GM19438 (cell line): ENCODE measurements around the gene ATPAF2.
"Not testable (repeated sequence)": the region's sequence is repeated elsewhere in the genome, so short reads cannot be mapped to it uniquely, and the experiment has no call there.

Source experiments
- ATAC-seq: cut with Tn5 transposase; IDR thresholded peaks from one replicate; pipeline ENCODE4 v1.9.1; 2021; ENCODE audit warnings: low read depth; ENCODE audit not compliant: unreplicated experiment

ATPAF2 gene

DNA sequence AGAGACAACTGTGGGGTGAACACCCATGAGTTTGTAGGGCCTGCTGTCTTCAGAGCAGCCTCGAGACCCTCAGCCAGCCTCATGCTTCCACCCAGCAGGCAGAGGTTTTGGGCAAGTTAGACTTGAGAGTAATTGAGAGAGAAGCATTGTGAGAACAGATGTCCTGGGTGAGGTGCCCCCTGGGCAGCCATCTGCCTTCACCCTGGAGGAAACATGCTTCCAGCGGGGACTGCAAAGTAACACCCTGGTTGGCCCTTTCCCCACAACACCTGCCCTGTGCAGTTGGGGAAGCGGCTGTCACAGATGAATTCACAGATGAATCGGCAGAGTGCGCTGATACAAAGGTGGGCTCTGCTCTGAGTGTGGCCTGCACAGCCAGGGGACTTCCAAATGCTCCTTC is 23.4 kb downstream of the ATPAF2 start:
- ATAC-seq: no peak

- no peak for ATAC-seq
These were observed 25.0 kb downstream of the ATPAF2 start for GRCh38 chr17:18014006-18014405.

- no peak for ATAC-seq
These were observed 27.7 kb downstream of the ATPAF2 start for GRCh38 chr17:18011286-18011685.

DNA sequence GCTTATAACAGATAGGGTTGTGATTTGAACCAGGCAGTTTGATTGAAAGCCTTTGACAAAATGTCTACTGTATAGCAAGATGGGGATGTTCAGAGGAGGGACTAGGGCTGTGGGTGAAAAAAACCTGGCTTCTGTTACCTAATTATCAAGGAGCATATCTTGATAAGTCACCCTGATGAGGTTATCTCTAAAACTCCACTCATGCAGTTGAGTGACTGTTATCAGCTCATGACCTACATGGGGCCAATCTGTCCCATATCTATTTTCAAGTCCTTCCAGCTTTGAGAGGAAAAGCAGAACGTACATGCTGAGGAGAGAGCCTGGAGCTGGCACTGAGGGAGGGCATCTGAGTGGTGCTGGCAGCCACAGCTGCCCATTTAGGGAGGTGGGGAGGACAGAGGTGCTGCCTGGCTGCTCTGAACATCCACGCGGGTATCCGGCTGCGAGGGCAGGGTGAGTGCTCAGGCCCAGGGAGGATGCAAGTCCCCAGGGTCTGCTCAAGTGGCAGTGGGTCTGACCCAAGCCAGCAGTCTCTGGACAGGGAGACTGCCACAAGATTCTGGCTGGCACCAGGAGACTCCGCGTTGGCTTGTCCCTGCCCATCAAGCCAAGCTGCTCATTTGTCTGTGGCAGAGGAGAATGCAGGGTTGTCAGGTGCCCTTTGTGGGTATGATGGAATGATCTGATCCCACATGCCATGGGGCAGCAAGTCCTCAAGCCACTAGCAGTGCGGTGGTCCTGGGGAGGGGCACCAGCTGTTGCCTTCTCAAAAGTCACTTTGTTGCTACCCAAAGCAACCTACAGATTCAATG is 29.2 kb downstream of the ATPAF2 start:
- no peak for ATAC-seq

GRCh38 chr17:18008496-18009268 is 30.3 kb downstream of the ATPAF2 start:
- ATAC-seq: no peak

- no peak for ATAC-seq
These were observed 32.3 kb downstream of the ATPAF2 start for GRCh38 chr17:18006495-18007239.

- no peak for ATAC-seq
These were observed 33.5 kb downstream of the ATPAF2 start for GRCh38 chr17:18005496-18005895.

DNA sequence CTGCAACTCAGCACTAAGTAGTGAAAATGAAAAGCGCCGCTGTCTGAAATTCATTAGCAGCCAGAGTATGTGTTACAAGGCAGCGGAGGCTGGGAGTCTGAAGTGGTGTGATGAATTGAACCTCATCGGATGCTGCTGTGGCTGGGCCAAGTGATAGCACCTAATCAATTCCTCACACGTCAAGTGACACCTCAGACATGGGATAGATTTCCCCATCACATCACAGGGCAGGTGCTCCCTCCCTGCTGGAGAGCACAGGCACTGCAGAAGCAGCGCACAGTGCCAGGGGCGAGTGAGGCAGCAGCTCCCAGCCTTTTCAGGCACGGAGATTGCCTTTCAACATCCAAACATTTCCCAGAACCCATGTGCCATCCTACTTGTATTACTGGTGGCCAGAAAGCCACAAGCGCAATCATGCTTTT is 34.1 kb downstream of the ATPAF2 start:
- ATAC-seq: no peak

DNA sequence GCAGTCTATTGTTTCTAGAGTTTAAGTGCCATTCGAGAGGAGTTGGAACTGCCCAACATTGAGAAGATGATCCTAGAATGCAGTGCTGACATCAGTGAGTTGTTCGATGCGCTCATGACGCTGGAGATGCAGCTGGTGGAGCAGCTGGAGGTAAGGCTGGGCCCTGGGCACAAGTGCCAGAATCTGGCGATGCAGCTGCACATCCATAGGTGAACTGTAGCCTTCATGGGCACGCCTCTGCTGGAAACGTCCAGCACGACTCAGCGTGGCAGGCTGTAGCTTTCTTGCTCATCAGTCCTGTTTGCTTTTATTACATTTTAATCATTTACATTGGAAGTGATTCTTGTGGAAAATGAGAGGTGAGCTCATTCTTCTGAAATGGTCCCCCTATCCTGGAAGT is 34.6 kb downstream of the ATPAF2 start:
- ATAC-seq: no peak

DNA sequence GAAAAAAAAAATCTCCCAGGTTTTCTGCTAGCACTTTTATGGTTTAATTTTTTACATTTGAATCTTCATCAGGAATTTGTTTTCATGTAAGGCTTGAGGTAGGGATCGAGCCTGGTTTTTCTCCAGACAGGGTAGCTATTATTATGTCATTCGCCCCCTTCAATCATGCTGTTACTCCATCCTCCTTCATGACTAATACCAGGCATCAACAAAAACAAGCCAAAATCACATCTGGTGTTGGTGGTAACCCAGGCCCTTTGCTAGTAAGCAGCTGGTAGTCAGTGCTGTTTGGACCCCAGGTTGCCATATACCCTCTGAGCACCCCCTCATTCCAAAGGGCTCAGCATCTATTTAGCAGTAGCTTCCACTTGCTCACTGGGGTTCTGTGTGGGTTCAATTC is 36.8 kb downstream of the ATPAF2 start:
- no peak for ATAC-seq

DNA sequence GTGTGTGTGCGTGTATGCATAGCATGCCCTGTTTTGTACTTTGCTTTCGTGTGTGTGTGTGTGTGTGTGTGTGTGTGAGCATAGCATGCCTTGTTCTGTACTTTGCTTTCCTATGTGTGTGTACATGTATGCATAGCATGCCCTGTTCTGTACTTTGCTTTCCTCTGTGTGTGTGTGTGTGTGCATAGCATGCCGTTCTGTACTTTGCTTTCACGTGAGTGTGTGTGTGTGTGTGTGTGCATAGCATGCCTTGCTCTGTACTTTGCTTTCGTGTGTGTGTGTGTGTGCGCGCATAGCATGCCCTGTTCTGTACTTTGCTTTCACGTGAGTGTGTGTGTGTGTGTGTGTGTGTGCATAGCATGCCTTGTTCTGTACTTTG is 38.9 kb downstream of the ATPAF2 start:
- no peak for ATAC-seq

DNA sequence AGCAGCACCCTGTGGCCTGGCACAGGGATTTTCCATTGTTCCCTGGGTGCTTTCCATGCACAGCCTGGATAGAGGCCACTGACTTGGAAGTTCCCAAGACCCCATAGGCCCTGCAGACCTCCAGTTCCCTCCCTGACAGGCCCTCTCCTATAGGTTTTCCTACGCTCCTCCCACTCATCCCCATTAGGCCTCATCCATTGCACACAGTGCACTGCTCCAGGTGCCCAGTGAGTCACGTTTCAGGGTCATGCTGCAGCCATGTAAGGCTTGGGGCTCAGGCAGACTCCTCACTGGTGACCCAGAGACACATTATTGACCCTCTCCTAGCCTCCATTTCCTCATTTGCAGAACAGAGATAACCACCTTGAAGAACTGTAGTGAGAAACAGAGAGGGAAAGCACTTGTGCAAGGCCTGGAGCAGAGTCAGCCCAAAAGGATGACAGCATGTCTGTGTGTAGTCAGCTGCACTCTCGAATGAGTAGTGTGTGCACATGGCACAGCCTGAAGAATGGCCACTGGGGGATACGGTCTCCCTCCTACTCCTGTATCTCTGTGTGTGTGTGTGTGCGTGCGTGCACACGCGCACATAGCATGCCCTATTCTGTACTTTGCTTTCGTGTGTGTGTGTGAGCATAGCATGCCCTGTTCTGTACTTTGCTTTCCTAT is 39.5 kb downstream of the ATPAF2 start:
- ATAC-seq: no peak

DNA sequence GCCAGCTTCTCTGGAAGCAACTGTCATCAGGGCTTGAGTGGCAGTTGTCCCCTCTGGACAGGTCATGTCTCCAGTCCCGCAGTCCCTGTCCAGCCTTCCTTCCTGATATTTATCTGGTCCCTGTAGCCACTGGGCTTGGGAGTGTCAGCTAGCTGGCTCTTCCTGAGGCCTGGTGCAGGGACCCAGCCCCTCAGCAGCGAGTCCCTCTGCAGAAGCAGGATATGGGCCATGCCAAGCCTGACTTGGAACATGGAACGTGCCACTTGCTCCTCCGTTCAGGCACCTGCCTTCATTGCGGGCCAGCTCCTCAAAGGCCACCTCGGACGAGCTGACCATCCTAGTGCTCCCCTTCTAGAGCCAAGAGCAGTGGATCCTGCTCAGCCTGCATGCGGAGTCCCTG is 40.0 kb downstream of the ATPAF2 start:
- no peak for ATAC-seq

DNA sequence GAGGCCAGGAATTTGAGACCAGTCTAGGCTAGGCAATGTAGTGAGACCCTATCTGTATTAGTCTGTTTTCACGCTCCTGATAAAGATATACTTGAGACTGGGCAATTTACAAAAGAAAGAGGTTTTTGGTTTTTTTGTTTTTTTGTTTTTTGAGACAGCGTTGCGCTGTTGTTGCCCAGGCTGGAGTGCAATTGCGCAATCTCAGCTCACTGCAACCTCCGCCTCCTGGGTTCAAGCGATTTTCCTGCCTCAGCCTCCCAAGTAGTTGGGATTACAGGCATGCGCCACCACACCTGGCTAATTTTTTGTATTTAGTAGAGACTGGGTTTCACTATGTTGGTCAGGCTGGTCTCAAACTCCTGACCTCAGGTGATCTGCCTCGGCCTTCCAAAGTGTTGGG is 43.1 kb downstream of the ATPAF2 start:
- ATAC-seq: not testable (repeated sequence)

GRCh38 chr17:17994271-17995069 is 44.5 kb downstream of the ATPAF2 start:
- ATAC-seq: no peak

DNA sequence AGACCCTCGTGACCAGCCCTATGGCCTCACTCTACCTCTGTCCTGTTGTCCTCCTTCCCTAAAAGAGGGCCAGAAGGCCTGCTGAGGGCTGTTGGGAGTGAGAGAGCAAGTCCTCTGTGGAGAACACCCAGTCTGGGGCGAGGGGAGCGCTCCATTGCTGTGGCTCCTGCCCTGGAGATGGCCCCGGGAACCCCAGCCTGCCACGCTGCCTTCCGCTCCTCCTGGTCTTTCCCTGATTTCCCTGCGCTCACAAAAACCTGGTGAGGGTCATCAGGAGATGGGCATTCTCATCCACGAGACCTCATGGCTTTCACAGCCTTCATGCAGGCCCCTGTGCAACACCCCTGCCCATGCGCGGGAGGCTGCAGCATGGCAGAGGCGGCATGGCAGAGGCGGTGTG is 45.1 kb downstream of the ATPAF2 start:
- no peak for ATAC-seq

DNA sequence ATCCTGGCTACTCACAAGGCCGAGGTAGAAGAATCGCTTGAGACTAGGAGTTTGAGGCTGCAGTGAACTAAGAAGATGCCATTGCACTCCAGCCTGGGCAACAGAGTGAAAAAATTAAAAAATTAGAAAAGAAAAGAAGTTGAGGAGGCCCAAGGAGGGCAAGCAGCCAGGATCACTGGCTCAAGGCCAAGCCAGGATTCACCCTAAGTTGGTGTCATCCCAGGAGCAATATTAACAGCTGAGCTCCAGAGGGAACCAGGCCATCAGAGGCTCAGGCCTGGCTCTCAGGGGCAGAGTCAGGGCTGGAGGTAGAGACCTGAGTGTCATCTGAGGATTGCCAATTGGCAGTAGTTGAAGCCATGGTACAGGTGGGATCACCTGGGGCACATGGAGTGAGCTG is 45.6 kb downstream of the ATPAF2 start:
- no peak for ATAC-seq

DNA sequence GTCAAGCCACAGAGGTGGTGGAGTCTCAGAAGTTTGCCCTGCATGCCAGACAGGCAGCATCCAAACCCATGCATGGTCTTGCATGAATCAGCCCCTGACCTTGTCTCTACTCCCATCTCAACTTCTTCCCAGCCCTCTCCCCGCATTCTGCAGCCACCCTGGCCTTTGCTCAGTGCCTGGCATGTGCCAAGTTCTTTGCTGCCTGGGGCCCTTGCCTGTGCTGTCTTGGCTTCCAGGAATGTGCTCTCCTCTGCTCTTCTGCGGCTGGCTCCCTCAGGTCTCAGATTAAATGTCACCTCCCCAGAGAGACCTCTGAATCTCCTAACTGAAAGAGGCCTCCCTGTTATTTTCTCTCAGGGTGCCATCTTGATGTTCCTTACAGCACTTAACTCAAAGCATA is 48.7 kb downstream of the ATPAF2 start:
- no peak for ATAC-seq

- ATAC-seq: no peak
These were observed 49.4 kb downstream of the ATPAF2 start for GRCh38 chr17:17989618-17990017.

DNA sequence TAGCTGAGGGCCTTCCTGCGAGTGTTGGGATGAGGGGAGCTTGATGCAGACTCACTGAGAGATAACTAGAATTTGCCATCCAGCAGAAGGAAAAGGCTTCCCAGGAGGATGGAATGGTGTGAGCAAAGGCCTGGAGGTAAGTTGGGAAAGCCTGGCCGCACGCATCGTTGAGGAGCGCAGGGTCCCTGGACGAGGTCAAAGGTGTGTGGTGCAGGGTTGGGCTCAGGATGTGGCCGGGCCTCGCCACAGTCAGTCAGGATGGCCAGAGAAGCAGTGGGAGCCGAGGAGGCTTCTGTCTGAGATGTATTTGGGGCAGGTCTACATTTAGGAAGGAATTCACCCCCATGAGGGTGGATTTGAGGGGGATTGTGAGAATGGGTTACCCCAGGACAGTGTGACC is 49.9 kb downstream of the ATPAF2 start:
- ATAC-seq: no peak
